Motor neuron (in vitro differentiated cells): ENCODE measurements around the gene SHD. TPM values are rescaled to one million over a fixed set of nuclear protein-coding genes. Genes with fewer than 3 reads are reported as not detected.

Experiments used
- ATAC-seq, 8 experiments: fragments of 200-7000 bp; cut with Tn5 transposase; replicated peaks in 6 of 8; 2 replicates each; pipeline ENCODE4 v1.8.0; 2021; ENCODE audit warnings: mild to moderate bottlenecking in 8 of 8, moderate library complexity in 8 of 8
- H3K27ac ChIP-seq, 2 donors: fragments of 250-450 bp; sonication (Bioruptor Pico); 2 replicates each; pipeline ENCODE4 v1.9.0; 2021; ENCODE audit warnings: antibody characterized with exemption in 2 of 2, mild to moderate bottlenecking in 2 of 2, moderate library complexity in 1 of 2
- H3K4me1 ChIP-seq, 2 donors: fragments of 250-450 bp; sonication (Bioruptor Pico); replicated peaks in 1 of 2; 2 replicates each; pipeline ENCODE4 v1.6.1; 2021; ENCODE audit warnings: antibody characterized with exemption in 2 of 2, mild to moderate bottlenecking in 2 of 2, moderate library complexity in 1 of 2
- H3K4me3 ChIP-seq, 5 donors: fragments of 250-450 bp; sonication (Bioruptor Pico); 2 replicates each; pipeline ENCODE4 v1.9.0; 2021; ENCODE audit warnings: antibody characterized with exemption in 5 of 5, mild to moderate bottlenecking in 5 of 5, moderate library complexity in 4 of 5
- WGBS, 10 experiments: fragments of 450-650 bp; shearing (Covaris generic); methylation state at CpG; one replicate each; pipeline ENCODE4 v1.0.0; 2022; 5-methylcytosine and 5-hydroxymethylcytosine counted together
- in situ Hi-C, 9 experiments: fragments of 400-800 bp; cut with MboI; loops; one replicate each; pipeline ENCODE4 v1.15.0; 2021; ENCODE audit warnings: low sequenced_read_pairs in 9 of 9, low pct_unique_long_range_greater_than_20kb in 2 of 9; ENCODE audit not compliant: unreplicated experiment in 9 of 9
- total RNA-seq, 8 experiments: library from RNA; unstranded; fragments of 300-600 nt; gene quantifications; 2 replicates each; pipeline versions ENCODE4 v1.2.3 to v1.2.4, GENCODE V29; 2022

The SHD gene
- total RNA-seq, 8 experiments from 2014 or later: 0.21 to 52.7 (median 28.5) TPM; not detected in 1

- Histone ChIP-seq H3K27ac (no peak overlapping the region), H3K4me3 (no peak overlapping the region), H3K4me1 (no peaks in the 10 kb centered on the region)
- in situ Hi-C loops: no loop called here
- ATAC-seq: peak in 3 of 8 experiments; percentile 4 to 60 (median 54)
- WGBS, 10 experiments: 33 to 97% (median 93%) methylated on average over 1 to 6 of the region's 22 CpGs; no CpG with 5 or more reads in 7 of the 10 experiments
These were observed 31.4 kb downstream of the SHD start for GRCh38 chr19:4310247-4311121.

GRCh38 chr19:4313847-4314490 is 34.9 kb downstream of the SHD start:
- H3K4me3 ChIP-seq: no peak overlapping the region
- in situ Hi-C loops: no loop called here
- peak in 3 of 8 experiments; percentile 25 to 49 (median 39) for ATAC-seq
- H3K27ac ChIP-seq: no peak overlapping the region
- 4 to 100% (median 60%) methylated on average over 1 to 11 of the region's 12 CpGs; no CpG with 5 or more reads in 1 of the 10 experiments for WGBS, 10 experiments
- H3K4me1 ChIP-seq: no peaks in the 10 kb centered on the region

- Histone ChIP-seq H3K27ac (no peak overlapping the region), H3K4me1 (no peaks in the 10 kb centered on the region), H3K4me3 (no peak overlapping the region)
- ATAC-seq: no peak
- in situ Hi-C loops: no loop called here
- WGBS, 10 experiments: 60 to 100% (median 92%) methylated on average over 1 to 9 of the region's 9 CpGs; no CpG with 5 or more reads in 3 of the 10 experiments
These were observed 37.9 kb downstream of the SHD start for GRCh38 chr19:4316956-4317355.

GRCh38 chr19:4318460-4318859 is 39.4 kb downstream of the SHD start:
- H3K27ac ChIP-seq: no peak overlapping the region
- in situ Hi-C loops: no loop called here
- H3K4me1 ChIP-seq: no peaks in the 10 kb centered on the region
- ATAC-seq: no peak
- WGBS, 10 experiments: 87 to 100% (median 90%) methylated on average over 2 to 4 of the region's 7 CpGs; no CpG with 5 or more reads in 6 of the 10 experiments
- no peak overlapping the region for H3K4me3 ChIP-seq

- 0 to 100% (median 37%) methylated on average over 1 of the region's 2 CpGs; no CpG with 5 or more reads in 6 of the 10 experiments for WGBS, 10 experiments
- in situ Hi-C loops: no loop called here
- ATAC-seq: no peak
These were observed 40.1 kb downstream of the SHD start for GRCh38 chr19:4319067-4319718.

GRCh38 chr19:4320419-4320818 is 41.4 kb downstream of the SHD start:
- in situ Hi-C loops: no loop called here
- no peak for ATAC-seq
- no peak overlapping the region for H3K4me3 ChIP-seq
- WGBS, 10 experiments: 60 to 100% (median 85%) methylated on average over 1 to 2 of the region's 2 CpGs; no CpG with 5 or more reads in 2 of the 10 experiments
- H3K27ac ChIP-seq: no peak overlapping the region
- no peaks in the 10 kb centered on the region for H3K4me1 ChIP-seq

More at GRCh38 chr19:4319067-4319718, 40.1 kb downstream of the SHD start:
- Histone ChIP-seq H3K4me1 (no peaks in the 10 kb centered on the region), H3K27ac (no peak overlapping the region), H3K4me3 (no peak overlapping the region)

- no peak overlapping the region for H3K4me3 ChIP-seq
- in situ Hi-C loops: no loop called here
- no peak for ATAC-seq
These were observed 44.0 kb downstream of the SHD start for GRCh38 chr19:4322942-4323665.

GRCh38 chr19:4323692-4324091 is 44.6 kb downstream of the SHD start:
- no peak for ATAC-seq
- 100% methylated on average over 2 of the region's 9 CpGs; no CpG with 5 or more reads in 9 of the 10 experiments for WGBS, 10 experiments
- in situ Hi-C loops: no loop called here
- Histone ChIP-seq H3K4me1 (peaks cover 0 to 11% of the 10 kb centered on the region in 2 donors), H3K27ac (no peak overlapping the region), H3K4me3 (no peak overlapping the region)

More at GRCh38 chr19:4322942-4323665, 44.0 kb downstream of the SHD start:
- Histone ChIP-seq H3K27ac (no peak overlapping the region), H3K4me1 (peaks cover 0 to 11% of the 10 kb centered on the region in 2 donors)
- WGBS, 10 experiments: 83% methylated on average over 18 of the region's 37 CpGs; no CpG with 5 or more reads in 9 of the 10 experiments

GRCh38 chr19:4324228-4324627 is 45.2 kb downstream of the SHD start:
- 78 to 90% methylated on average over 2 to 3 of the region's 12 CpGs; no CpG with 5 or more reads in 8 of the 10 experiments for WGBS, 10 experiments
- ATAC-seq: no peak
- in situ Hi-C loops: no loop called here
- Histone ChIP-seq H3K27ac (no peak overlapping the region), H3K4me3 (no peak overlapping the region), H3K4me1 (peaks cover 3 to 13% of the 10 kb centered on the region in 2 donors)

- 5 to 80% (median 35%) methylated on average over 2 to 9 of the region's 13 CpGs; no CpG with 5 or more reads in 4 of the 10 experiments for WGBS, 10 experiments
These were observed 47.3 kb downstream of the SHD start for GRCh38 chr19:4326215-4326836.

GRCh38 chr19:4326837-4327251 is 47.8 kb downstream of the SHD start:
- ATAC-seq: no peak
- WGBS, 10 experiments: 0% methylated on average over 3 to 6 of the region's 33 CpGs; no CpG with 5 or more reads in 8 of the 10 experiments
- in situ Hi-C loops: no loop called here
- Histone ChIP-seq H3K27ac (no peak overlapping the region), H3K4me3 (peak overlapping the region in 4 of 5 donors; percentile 29 to 46 (median 45)), H3K4me1 (peaks cover 5 to 17% of the 10 kb centered on the region in 2 donors)

More at GRCh38 chr19:4326215-4326836, 47.3 kb downstream of the SHD start:
- in situ Hi-C loops: no loop called here
- Histone ChIP-seq H3K4me1 (peaks cover 5 to 17% of the 10 kb centered on the region in 2 donors), H3K27ac (no peak overlapping the region), H3K4me3 (peak overlapping the region in 1 of 5 donors; percentile 45)
- no peak for ATAC-seq
